ENCODE results near the gene CCDC12. TPM values are rescaled to one million over a fixed set of nuclear protein-coding genes. Genes with fewer than 3 reads are reported as not detected.

Gene CCDC12
- total RNA-seq, 4 donors from 2014 or later = 55.5 to 87.5 (median 67.5) TPM

DNA sequence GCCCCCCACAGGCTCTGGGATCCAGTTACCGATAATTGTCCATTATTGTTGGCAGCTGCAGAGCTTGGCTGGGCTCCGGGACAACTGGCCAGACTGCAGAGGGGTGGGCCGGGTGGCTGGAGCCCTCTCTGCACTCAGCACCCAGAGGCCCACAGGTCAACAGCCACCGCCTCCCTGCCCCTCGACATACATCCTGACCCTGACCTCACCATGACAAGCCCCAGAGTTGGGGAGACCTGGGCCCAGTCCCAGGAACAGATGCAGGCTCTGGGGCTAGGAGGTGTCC is 76.6 kb downstream of the CCDC12 start:
- intact Hi-C loops (cut with DNase I) = no loop called here
- H3K4me3 ChIP-seq = no peak overlapping the region
- H3K27me3 ChIP-seq = peaks cover 0 to 36% (median 0%) of the 10 kb centered on the region in 4 donors
- no peaks in the 10 kb centered on the region for H3K36me3 ChIP-seq
- 100% methylated on average over 2 of the region's 5 CpGs; no CpG with 5 or more reads in 1 of the 2 donors for WGBS, 2 donors
- TF ChIP-seq, protein P1, sequence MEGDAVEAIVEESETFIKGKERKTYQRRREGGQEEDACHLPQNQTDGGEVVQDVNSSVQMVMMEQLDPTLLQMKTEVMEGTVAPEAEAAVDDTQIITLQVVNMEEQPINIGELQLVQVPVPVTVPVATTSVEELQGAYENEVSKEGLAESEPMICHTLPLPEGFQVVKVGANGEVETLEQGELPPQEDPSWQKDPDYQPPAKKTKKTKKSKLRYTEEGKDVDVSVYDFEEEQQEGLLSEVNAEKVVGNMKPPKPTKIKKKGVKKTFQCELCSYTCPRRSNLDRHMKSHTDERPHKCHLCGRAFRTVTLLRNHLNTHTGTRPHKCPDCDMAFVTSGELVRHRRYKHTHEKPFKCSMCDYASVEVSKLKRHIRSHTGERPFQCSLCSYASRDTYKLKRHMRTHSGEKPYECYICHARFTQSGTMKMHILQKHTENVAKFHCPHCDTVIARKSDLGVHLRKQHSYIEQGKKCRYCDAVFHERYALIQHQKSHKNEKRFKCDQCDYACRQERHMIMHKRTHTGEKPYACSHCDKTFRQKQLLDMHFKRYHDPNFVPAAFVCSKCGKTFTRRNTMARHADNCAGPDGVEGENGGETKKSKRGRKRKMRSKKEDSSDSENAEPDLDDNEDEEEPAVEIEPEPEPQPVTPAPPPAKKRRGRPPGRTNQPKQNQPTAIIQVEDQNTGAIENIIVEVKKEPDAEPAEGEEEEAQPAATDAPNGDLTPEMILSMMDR (IDR thresholded peaks at IDR 0.05) = no peak
- H3K4me1 ChIP-seq = peaks cover 4 to 13% (median 7%) of the 10 kb centered on the region in 3 donors
- H3K27ac ChIP-seq = no peak overlapping the region
- no peaks in the 10 kb centered on the region for H3K9me3 ChIP-seq
- no peak for DNase-seq

DNA sequence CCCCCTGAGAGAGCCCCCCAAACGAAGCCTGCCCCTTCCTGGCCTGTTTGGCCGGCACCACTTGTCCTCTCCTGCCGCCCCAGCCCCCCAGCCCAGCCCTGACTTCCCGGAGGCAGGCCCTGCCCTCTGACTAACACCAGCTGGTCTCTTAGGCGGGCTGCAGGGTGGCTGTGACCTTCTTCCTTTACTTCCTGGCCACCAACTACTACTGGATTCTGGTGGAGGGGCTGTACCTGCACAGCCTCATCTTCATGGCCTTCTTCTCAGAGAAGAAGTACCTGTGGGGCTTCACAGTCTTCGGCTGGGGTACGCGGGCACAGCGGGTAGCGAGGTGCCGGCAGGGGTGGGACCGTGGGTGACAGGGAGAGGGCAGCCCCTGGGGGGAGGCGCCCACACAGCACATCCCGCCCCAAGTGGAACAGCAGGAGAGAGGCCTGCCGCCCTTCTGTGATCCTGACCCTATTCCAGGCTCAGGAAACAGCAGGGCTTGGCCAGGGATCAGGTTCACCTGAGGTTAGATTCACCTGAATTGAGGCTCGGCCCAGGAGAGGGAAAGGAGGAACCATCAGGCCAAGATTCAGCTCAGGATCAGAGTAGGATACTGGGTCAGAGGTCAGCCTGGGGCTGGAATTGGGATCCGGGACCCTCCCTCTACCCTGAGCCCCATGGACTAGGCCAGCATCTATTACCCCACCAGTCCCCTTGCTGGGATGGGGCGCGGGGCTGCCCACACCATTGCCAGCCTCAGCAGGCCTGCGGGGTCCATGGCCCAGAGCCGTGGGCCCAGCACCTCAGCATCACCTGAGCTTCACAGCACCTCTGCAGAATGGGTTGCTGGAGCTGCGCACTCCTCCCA is 77.2 kb downstream of the CCDC12 start:
- Histone ChIP-seq H3K4me3 (peak overlapping the region in 1 of 4 donors; percentile 45), H3K27me3 (peaks cover 0 to 39% (median 0%) of the 10 kb centered on the region in 4 donors), H3K27ac (no peak overlapping the region), H3K36me3 (no peaks in the 10 kb centered on the region), H3K4me1 (peaks cover 4 to 13% (median 7%) of the 10 kb centered on the region in 3 donors), H3K9me3 (no peaks in the 10 kb centered on the region)
- intact Hi-C loops (cut with DNase I) = no loop called here
- 54 to 83% methylated on average over 2 of the region's 22 CpGs for WGBS, 2 donors
- no peak for DNase-seq
- TF ChIP-seq POLR2A (IDR thresholded peaks at IDR 0.05) = no peak
- TF ChIP-seq, protein P1 (IDR thresholded peaks at IDR 0.05) = no peak

DNA sequence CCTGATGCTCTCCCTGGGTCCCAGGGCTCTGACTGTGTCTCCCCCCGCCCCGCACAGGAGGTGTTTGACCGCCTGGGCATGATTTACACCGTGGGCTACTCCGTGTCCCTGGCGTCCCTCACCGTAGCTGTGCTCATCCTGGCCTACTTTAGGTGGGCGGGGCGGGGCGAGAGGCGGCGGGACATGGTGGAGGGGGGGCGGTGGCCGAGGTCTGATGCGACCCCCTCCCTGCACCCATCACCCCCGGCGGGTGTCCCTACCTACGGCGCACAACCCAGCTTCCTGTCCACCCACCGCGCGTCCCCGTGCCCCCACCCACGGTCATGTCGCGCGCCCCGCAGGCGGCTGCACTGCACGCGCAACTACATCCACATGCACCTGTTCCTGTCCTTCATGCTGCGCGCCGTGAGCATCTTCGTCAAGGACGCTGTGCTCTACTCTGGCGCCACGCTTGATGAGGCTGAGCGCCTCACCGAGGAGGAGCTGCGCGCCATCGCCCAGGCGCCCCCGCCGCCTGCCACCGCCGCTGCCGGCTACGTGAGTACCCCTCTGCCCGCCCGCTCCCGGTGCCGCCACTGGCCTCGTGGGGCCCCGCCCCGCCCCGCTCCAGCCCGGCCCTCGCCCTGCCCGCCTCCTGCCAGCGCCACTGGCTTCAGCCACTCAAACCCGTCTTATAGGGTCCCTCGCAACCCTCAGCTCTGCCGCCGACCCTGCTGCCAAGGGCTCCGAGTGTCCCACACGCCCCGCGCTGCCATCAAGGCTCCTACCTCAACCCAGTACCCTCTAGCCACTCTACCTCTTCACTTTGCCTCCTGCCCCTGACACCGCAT is 78.0 kb downstream of the CCDC12 start:
- no peak for DNase-seq
- intact Hi-C loops (cut with DNase I) = no loop called here

DNA sequence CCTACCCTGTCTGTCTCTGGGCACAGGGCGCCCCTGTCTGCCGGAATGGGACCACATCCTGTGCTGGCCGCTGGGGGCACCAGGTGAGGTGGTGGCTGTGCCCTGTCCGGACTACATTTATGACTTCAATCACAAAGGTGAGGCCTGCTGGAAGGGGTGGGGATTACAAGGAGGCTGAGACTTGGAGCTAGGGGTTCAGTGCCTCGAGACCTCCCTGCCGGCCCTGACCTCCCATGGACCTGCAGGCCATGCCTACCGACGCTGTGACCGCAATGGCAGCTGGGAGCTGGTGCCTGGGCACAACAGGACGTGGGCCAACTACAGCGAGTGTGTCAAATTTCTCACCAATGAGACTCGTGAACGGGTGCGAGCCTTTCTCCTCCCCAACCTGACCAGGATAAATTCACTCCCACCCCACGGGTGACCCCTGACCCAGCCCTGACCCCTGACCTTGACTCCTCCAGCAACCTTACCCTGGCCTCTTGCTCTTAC is 78.7 kb downstream of the CCDC12 start:
- intact Hi-C loops (cut with DNase I) = no loop called here
- WGBS, 2 donors = 68 to 81% methylated on average over 6 to 7 of the region's 15 CpGs
- no peaks in the 10 kb centered on the region for H3K9me3 ChIP-seq
- H3K4me1 ChIP-seq = peaks cover 9 to 23% (median 10%) of the 10 kb centered on the region in 3 donors
- no peak overlapping the region for H3K27ac ChIP-seq
- H3K4me3 ChIP-seq = no peak overlapping the region
- no peak for DNase-seq
- TF ChIP-seq, protein P1 (IDR thresholded peaks at IDR 0.05) = no peak
- TF ChIP-seq POLR2A (IDR thresholded peaks at IDR 0.05) = no peak
- H3K36me3 ChIP-seq = no peaks in the 10 kb centered on the region
- H3K27me3 ChIP-seq = peaks cover 0 to 54% (median 0%) of the 10 kb centered on the region in 4 donors

More for the DNA sequence above, 78.0 kb downstream of the CCDC12 start:
- H3K9me3 ChIP-seq = no peaks in the 10 kb centered on the region
- no peak overlapping the region for H3K27ac ChIP-seq
- H3K4me1 ChIP-seq = peaks cover 7 to 16% (median 7%) of the 10 kb centered on the region in 3 donors
- peak overlapping the region in 1 of 4 donors; percentile 45 for H3K4me3 ChIP-seq
- no peaks in the 10 kb centered on the region for H3K36me3 ChIP-seq
- WGBS, 2 donors = 11 to 19% methylated on average over 16 to 29 of the region's 71 CpGs
- H3K27me3 ChIP-seq = peaks cover 0 to 47% (median 0%) of the 10 kb centered on the region in 4 donors
- TF ChIP-seq, protein P1 (IDR thresholded peaks at IDR 0.05) = no peak
- no peak for TF ChIP-seq POLR2A (IDR thresholded peaks at IDR 0.05)
